Keratinocyte (primary cell): ENCODE data around the gene ARID5A.

Experiments
- CTCF ChIP-seq, 3 experiments: IDR thresholded peaks in 1 of 3; conservative IDR thresholded peaks in 1 of 3; optimal IDR thresholded peaks in 1 of 3; 2 replicates in 2 of 3; 3 replicates in 1 of 3; pipeline versions ENCODE3 to v1.5.1; 2011; ENCODE audit warnings: low read length in 3 of 3, mild to moderate bottlenecking in 3 of 3, moderate library complexity in 2 of 3, control low read depth in 1 of 3, inconsistent platforms in 1 of 3; ENCODE audit not compliant: insufficient read depth in 2 of 3; ENCODE audit errors: extremely low read depth in 1 of 3
- EZH2 ChIP-seq: IDR thresholded peaks from one replicate; pipeline ENCODE4 v1.6.1; 2012; ENCODE audit warnings: inconsistent platforms, mild to moderate bottlenecking, low read length, moderate library complexity

- TF ChIP-seq CTCF (optimal IDR thresholded peaks at IDR 0.05 in 1 of 3, IDR thresholded peaks at IDR 0.05 in 1 of 3, conservative IDR thresholded peaks at IDR 0.05 in 1 of 3; ENCODE audit: extremely low read depth in 1 of 3, insufficient read depth in 2 of 3, low read length in 3 of 3) (no peak), EZH2 (no peak)
Measured at GRCh38 chr2:96574364-96574763, 37.8 kb downstream of the ARID5A start.
